OCI-LY7 (cell line): ENCODE measurements around the gene PSMA6. TPM values are rescaled to one million over a fixed set of nuclear protein-coding genes. Genes with fewer than 3 reads are reported as not detected.
"Not testable (repeated sequence)": the region's sequence is repeated elsewhere in the genome, so short reads cannot be mapped to it uniquely, and the experiment has no call there.

Experiments used
- BruUV-seq: library from RNA; stranded (reverse); fragments of 400-500 nt; replicated peaks from 2 replicates; lab custom pipeline; 2021; lab: Mats Ljungman, UMichigan
- CTCF ChIA-PET: fragments of 300-600 bp; sonication (Branson Sonifier 250); formaldehyde crosslinking; loops from one replicate; lab custom pipeline; 2022; ENCODE audit warnings: antibody characterized with exemption; ENCODE audit not compliant: unreplicated experiment; lab: Charles Lee
- POLR2A ChIA-PET: fragments of 300-600 bp; sonication (Branson Sonifier 250); formaldehyde crosslinking; loops from one replicate; lab custom pipeline; 2022; ENCODE audit warnings: antibody characterized with exemption; lab: Charles Lee
- DNase-seq: peaks from one replicate; pipeline ENCODE4 v3.0.0-alpha.2; 2015; ENCODE audit warnings: low spot score
- H2AFZ ChIP-seq: fragments of 200-600 bp; sonication (generic), shearing (Covaris generic); 2 replicates; pipeline ENCODE4 v1.6.1; 2014; ENCODE audit warnings: mild to moderate bottlenecking, antibody characterized with exemption, low read length, moderate library complexity
- H3K27ac ChIP-seq: fragments of 200-600 bp; sonication (generic); 2 replicates; pipeline ENCODE4 v1.5.1; 2014; ENCODE audit warnings: mixed run types, low read depth, mild to moderate bottlenecking, moderate library complexity, low read length, inconsistent platforms; ENCODE audit not compliant: poor library complexity, severe bottlenecking
- H3K36me3 ChIP-seq: fragments of 200-600 bp; sonication (generic); 2 replicates; pipeline ENCODE4 v1.6.1; 2014; ENCODE audit warnings: mild to moderate bottlenecking, antibody characterized with exemption, low read length, moderate library complexity, mixed read lengths; ENCODE audit not compliant: insufficient read depth
- H3K4me1 ChIP-seq: fragments of 200-600 bp; sonication (generic); 2 replicates; pipeline ENCODE4 v1.5.1; 2014; ENCODE audit warnings: mild to moderate bottlenecking, low read length; ENCODE audit not compliant: insufficient read depth, poor library complexity, severe bottlenecking
- H3K4me2 ChIP-seq: fragments of 200-600 bp; sonication (generic); 2 replicates; pipeline ENCODE4 v1.6.1; 2014; ENCODE audit warnings: mild to moderate bottlenecking, low read length
- H3K4me3 ChIP-seq: fragments of 200-600 bp; sonication (generic); 2 replicates; pipeline ENCODE4 v1.5.1; 2014; ENCODE audit warnings: mild to moderate bottlenecking, low read depth, low read length; ENCODE audit not compliant: poor library complexity, severe bottlenecking
- H3K79me2 ChIP-seq: fragments of 200-600 bp; sonication (generic); 2 replicates; pipeline ENCODE4 v1.6.1; 2016; ENCODE audit warnings: low read depth, mild to moderate bottlenecking, low read length, moderate library complexity, mixed read lengths; ENCODE audit not compliant: insufficient read depth
- H3K9me2 ChIP-seq: fragments of 200-600 bp; sonication (generic); 2 replicates; pipeline ENCODE4 v1.6.1; 2016; ENCODE audit warnings: mild to moderate bottlenecking, low read length, mixed read lengths; ENCODE audit not compliant: insufficient read depth
- H3K9me3 ChIP-seq: fragments of 200-600 bp; sonication (generic); 2 replicates; pipeline ENCODE4 v1.6.1; 2014; ENCODE audit warnings: mild to moderate bottlenecking, mixed run types, low read length, mixed read lengths
- H4K20me1 ChIP-seq: fragments of 200-600 bp; sonication (generic); 2 replicates; pipeline ENCODE4 v1.6.1; 2014; ENCODE audit warnings: mild to moderate bottlenecking, antibody characterized with exemption, low read length, moderate library complexity, mixed read lengths; ENCODE audit not compliant: insufficient read depth
- EZH2phosphoT487 ChIP-seq: fragments of 200-600 bp; sonication (generic); IDR thresholded peaks from 2 replicates; pipeline ENCODE4 v1.6.1; 2018; ENCODE audit warnings: low read depth, borderline replicate concordance, mild to moderate bottlenecking, mixed run types, antibody characterized with exemption, low read length, moderate library complexity, mixed read lengths
- intact Hi-C: fragments of 100-400 bp; cut with micrococcal nuclease; formaldehyde crosslinking; loops from one replicate; pipeline ENCODE4 v1.10.0; 2022; ENCODE audit not compliant: unreplicated experiment
- total RNA-seq, 2 experiments: library from RNA; depleted of rRNA in 1 of 2; stranded (reverse); fragments of >200 nt in 1 of 2; shearing (Covaris generic) in 1 of 2; gene quantifications; 2 replicates each; pipeline ENCODE4 v1.2.3, GENCODE V29; 2014 to 2022
- TF ChIP-seq, protein P1 (sequence below): fragments of 200-600 bp; sonication (generic); conservative IDR thresholded peaks from 2 replicates; pipeline ENCODE4 v1.5.1; 2014; ENCODE audit warnings: mild to moderate bottlenecking, antibody characterized with exemption, low read length, moderate library complexity, mixed read lengths

The PSMA6 gene
- total RNA-seq, 2 experiments from 2014 or later: 216 to 267 TPM

DNA sequence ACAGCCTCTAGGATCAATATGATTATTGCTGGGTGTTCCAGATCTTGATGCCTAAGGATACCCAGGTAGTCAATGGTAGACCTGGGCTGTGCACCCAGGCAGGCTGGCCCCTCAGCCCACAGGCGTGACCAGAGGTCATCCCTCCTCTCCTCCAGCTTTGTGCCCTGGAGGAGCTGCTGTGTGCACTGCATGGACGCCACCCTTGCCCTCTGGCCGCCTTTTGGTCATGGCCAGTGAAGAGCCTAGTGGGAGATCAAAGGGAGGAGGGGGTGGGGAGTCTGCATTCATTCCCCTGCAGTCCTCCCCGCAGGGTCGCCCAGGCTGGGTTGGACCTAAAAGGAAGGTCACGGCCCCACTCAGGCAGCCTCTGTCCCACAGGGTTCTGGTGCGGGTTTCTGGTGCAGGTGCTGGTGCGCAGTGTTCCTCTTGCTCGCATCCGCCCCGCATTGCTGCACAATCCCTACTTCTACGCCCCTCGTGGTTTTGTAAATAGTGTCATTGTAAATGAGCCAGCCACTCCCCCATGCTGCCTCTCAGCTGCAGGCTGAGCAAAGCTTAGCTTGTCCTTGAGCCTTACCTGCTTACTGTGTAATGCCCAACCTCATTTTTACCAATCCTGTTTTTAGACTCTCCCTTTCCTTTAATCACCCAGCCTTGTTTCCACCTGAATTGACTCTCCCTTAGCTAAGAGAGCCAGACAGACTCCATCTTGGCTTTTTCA, 55.3 kb downstream of the PSMA6 start:
- H3K36me3 ChIP-seq: no peaks in the 10 kb centered on the region
- TF ChIP-seq, protein P1, sequence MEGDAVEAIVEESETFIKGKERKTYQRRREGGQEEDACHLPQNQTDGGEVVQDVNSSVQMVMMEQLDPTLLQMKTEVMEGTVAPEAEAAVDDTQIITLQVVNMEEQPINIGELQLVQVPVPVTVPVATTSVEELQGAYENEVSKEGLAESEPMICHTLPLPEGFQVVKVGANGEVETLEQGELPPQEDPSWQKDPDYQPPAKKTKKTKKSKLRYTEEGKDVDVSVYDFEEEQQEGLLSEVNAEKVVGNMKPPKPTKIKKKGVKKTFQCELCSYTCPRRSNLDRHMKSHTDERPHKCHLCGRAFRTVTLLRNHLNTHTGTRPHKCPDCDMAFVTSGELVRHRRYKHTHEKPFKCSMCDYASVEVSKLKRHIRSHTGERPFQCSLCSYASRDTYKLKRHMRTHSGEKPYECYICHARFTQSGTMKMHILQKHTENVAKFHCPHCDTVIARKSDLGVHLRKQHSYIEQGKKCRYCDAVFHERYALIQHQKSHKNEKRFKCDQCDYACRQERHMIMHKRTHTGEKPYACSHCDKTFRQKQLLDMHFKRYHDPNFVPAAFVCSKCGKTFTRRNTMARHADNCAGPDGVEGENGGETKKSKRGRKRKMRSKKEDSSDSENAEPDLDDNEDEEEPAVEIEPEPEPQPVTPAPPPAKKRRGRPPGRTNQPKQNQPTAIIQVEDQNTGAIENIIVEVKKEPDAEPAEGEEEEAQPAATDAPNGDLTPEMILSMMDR: no peak
- no peak for TF ChIP-seq EZH2phosphoT487
- no peaks in the 10 kb centered on the region for H3K9me3 ChIP-seq
- H3K27ac ChIP-seq: no peak overlapping the region
- no peaks in the 10 kb centered on the region for H3K4me1 ChIP-seq
- no peaks in the 10 kb centered on the region for H3K9me2 ChIP-seq
- ChIA-PET POLR2A (interaction anchor here (0.6 kb wide), 1 partner anchor 20 kb away, joined by 3 read pairs; no protein-coding TSS in a partner anchor), CTCF (no interaction called here)
- intact Hi-C loops: no loop called here
- H3K4me3 ChIP-seq: no peak overlapping the region
- H4K20me1 ChIP-seq: no peaks in the 10 kb centered on the region
- BruUV-seq: no TSS peak
- H3K79me2 ChIP-seq: no peaks in the 10 kb centered on the region
- no peak overlapping the region for H3K4me2 ChIP-seq
- no peak for DNase-seq
- no peak overlapping the region for H2AFZ ChIP-seq

DNA sequence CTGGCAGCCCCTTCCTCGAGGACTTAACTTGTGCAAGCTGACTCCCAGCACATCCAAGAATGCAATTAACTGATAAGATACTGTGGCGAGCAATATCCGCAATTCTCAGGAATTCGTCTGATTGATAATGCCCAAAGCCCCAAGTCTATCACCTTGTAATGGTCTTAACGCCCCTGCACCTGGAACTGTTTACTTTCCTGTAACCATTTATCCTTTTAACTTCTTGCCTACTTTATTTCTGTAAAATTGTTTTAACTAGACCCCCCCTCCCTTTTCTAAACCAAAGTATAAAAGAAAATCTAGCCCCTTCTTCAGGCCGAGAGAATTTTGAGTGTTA, 55.8 kb downstream of the PSMA6 start:
- DNase-seq, H2AFZ ChIP-seq, H3K79me2 ChIP-seq, H4K20me1 ChIP-seq, H3K27ac ChIP-seq, BruUV-seq, H3K36me3 ChIP-seq, CTCF ChIA-PET, H3K4me1 ChIP-seq, intact Hi-C loops, H3K9me2 ChIP-seq, H3K4me3 ChIP-seq, H3K9me3 ChIP-seq, H3K4me2 ChIP-seq: not testable (repeated sequence)
- POLR2A ChIA-PET: interaction anchor here (0.6 kb wide), 1 partner anchor 21 kb away, joined by 3 read pairs; no protein-coding TSS in a partner anchor

DNA sequence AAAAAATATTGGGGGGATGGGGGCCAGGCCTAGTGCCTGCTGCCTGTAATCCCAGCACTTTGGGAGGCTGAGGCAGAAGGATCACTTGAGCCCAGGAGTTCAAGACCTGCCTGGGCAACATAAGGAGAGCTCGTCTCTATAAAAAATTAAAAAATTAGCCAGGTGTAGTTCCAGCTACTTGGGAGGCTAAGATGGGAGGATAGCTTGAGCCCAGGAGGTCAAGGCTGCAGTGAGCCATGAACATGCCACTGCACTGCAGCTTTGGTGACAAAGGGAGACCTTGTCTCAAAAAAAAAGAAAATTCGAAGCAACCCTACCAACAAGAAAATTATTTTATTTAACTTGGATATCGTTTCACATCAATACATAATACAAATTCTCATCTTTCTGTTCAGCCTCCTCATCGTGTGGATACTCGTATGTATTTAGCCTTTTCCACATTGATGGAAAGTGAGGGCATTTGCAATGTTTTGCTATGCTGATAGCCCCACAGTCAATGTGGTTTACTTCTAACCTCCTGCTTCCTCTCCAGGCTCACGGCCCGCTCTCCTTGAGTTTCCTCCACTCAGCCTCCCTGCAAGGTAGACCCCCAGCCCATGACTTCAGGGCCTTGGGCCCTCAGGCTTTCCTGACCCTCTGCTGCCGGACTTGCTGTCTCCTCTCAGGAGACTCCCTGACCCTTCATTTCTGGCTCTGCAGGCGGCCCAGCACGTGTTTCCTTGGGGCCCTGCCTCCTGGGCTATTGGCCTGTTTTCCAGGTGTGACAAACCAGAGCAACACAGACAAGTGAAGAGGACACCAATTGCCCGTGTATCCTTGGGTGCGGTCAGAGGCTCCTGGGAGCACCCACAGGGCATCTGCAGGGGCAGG, 57.5 kb downstream of the PSMA6 start:
- Histone ChIP-seq H4K20me1 (no peaks in the 10 kb centered on the region), H3K4me3 (no peak overlapping the region), H3K27ac (no peak overlapping the region), H3K79me2 (no peaks in the 10 kb centered on the region), H3K4me2 (no peak overlapping the region), H3K9me2 (no peaks in the 10 kb centered on the region), H2AFZ (no peak overlapping the region), H3K36me3 (no peaks in the 10 kb centered on the region), H3K9me3 (no peaks in the 10 kb centered on the region), H3K4me1 (no peaks in the 10 kb centered on the region)
- no peak for DNase-seq
- POLR2A ChIA-PET: interaction anchor here (0.6 kb wide), 2 partner anchors 54 to 89 kb away, joined by 4 to 5 read pairs; no protein-coding TSS in a partner anchor
- intact Hi-C loops: no loop called here
- CTCF ChIA-PET: no interaction called here
- TF ChIP-seq EZH2phosphoT487: no peak
- TF ChIP-seq, protein P1: no peak
- no TSS peak for BruUV-seq
